HCT116 (cell line): ENCODE measurements around the gene FGF13. TPM values are rescaled to one million over a fixed set of nuclear protein-coding genes. Genes with fewer than 3 reads are reported as not detected.

Source experiments
- ATAC-seq: fragments of 200-7000 bp; cut with Tn5 transposase; 2 replicates; pipeline ENCODE4 v1.9.1; 2020; ENCODE audit warnings: mild to moderate bottlenecking, moderate library complexity
- BruUV-seq: library from RNA; stranded (reverse); fragments of 400-500 nt; replicated peaks from 2 replicates; lab custom pipeline; 2021; lab: Mats Ljungman, UMichigan
- CTCF ChIA-PET: fragments of 300-600 bp; sonication (Branson Sonifier 250); formaldehyde crosslinking; loops from one replicate; lab custom pipeline; 2021; ENCODE audit warnings: antibody characterized with exemption; lab: Charles Lee
- POLR2A ChIA-PET: fragments of 300-600, 350-600 bp; sonication (Branson Sonifier 250); formaldehyde crosslinking; loops from one replicate; lab custom pipeline; 2021; ENCODE audit warnings: antibody characterized with exemption; lab: Charles Lee
- RAD21 ChIA-PET, 2 experiments: fragments of 300-600 bp; sonication (Branson Sonifier 250); formaldehyde crosslinking; loops; one replicate each; lab custom pipeline; 2023; ENCODE audit warnings: low total read pairs in 2 of 2; ENCODE audit not compliant: uncharacterized antibody in 2 of 2, unreplicated experiment in 2 of 2, low non-redundant PET in 1 of 2; lab: Charles Lee
- DNase-seq: peaks from one replicate; pipeline ENCODE4 v3.0.0-alpha.2; 2010; ENCODE audit warnings: low read depth, low spot score
- H2AFZ ChIP-seq: fragments of 200-600 bp; shearing (Covaris generic), sonication (generic); 2 replicates; pipeline ENCODE4 v1.6.1; 2017; ENCODE audit warnings: low read depth, mixed run types, mixed read lengths, antibody characterized with exemption, low read length; ENCODE audit not compliant: poor library complexity, severe bottlenecking
- H3K27ac ChIP-seq: 2 replicates; pipeline ENCODE4 v1.5.1; 2012; ENCODE audit warnings: low read depth, low read length
- H3K27me3 ChIP-seq: fragments of 200-600 bp; sonication (generic); 2 replicates; pipeline ENCODE4 v1.6.1; 2016; ENCODE audit warnings: mixed run types, low read length, mixed read lengths; ENCODE audit not compliant: insufficient read depth
- H3K36me3 ChIP-seq, 2 experiments: fragments of 200-500 bp in 1 of 2; fragments of 200-600 bp in 1 of 2; sonication (Bioruptor generic) in 1 of 2; sonication (generic) in 1 of 2; 2 replicates each; pipeline versions ENCODE4 v1.5.1 to v1.6.1; 2014 to 2016; ENCODE audit warnings: low read length in 2 of 2, inconsistent platforms in 1 of 2, mixed read lengths in 1 of 2, mixed run types in 1 of 2; ENCODE audit not compliant: insufficient read depth in 2 of 2, control insufficient read depth in 1 of 2
- H3K4me1 ChIP-seq, 2 experiments: fragments of 200-600 bp in 1 of 2; sonication (generic) in 1 of 2; 2 replicates each; pipeline versions ENCODE4 v1.5.1 to v1.6.1; 2012 to 2017; ENCODE audit warnings: low read length in 2 of 2, inconsistent platforms in 1 of 2, mild to moderate bottlenecking in 1 of 2, mixed read lengths in 1 of 2, mixed run types in 1 of 2, moderate library complexity in 1 of 2; ENCODE audit not compliant: insufficient read depth in 2 of 2, control insufficient read depth in 1 of 2
- H3K4me2 ChIP-seq: fragments of 200-600 bp; sonication (generic); 2 replicates; pipeline ENCODE4 v1.6.1; 2017; ENCODE audit warnings: mixed run types, low read length, mixed read lengths
- H3K4me3 ChIP-seq, 2 experiments: fragments of 200-600 bp in 1 of 2; sonication (generic) in 1 of 2; replicated peaks in 1 of 2; 2 replicates each; pipeline ENCODE4 v1.5.1; 2011 to 2016; ENCODE audit warnings: low read length in 2 of 2, control low read depth in 1 of 2, low read depth in 1 of 2, mild to moderate bottlenecking in 1 of 2, mixed read lengths in 1 of 2, mixed run types in 1 of 2
- H3K79me2 ChIP-seq: fragments of 200-600 bp; sonication (generic); 2 replicates; pipeline ENCODE4 v1.6.1; 2017; ENCODE audit warnings: mild to moderate bottlenecking, mixed run types, low read length, moderate library complexity, mixed read lengths; ENCODE audit not compliant: insufficient read depth
- H3K9ac ChIP-seq: fragments of 200-600 bp; sonication (generic); 2 replicates; pipeline ENCODE4 v1.6.1; 2016; ENCODE audit warnings: low read length, mixed read lengths
- H3K9me2 ChIP-seq: fragments of 200-600 bp; sonication (generic), shearing (Covaris generic); 2 replicates; pipeline ENCODE4 v1.6.1; 2017; ENCODE audit warnings: mixed run types, mild to moderate bottlenecking, moderate library complexity; ENCODE audit not compliant: insufficient read depth
- H3K9me3 ChIP-seq, 2 experiments: fragments of 200-500 bp in 1 of 2; fragments of 200-600 bp in 1 of 2; sonication (Bioruptor generic) in 1 of 2; sonication (generic) in 1 of 2; 2 replicates each; pipeline ENCODE4 v1.6.1; 2014 to 2017; ENCODE audit warnings: low read length in 2 of 2, mixed read lengths in 2 of 2, inconsistent platforms in 1 of 2, low read depth in 1 of 2, mild to moderate bottlenecking in 1 of 2, mixed run types in 1 of 2, moderate library complexity in 1 of 2; ENCODE audit not compliant: control insufficient read depth in 1 of 2, insufficient read depth in 1 of 2
- H4K20me1 ChIP-seq: fragments of 200-600 bp; sonication (generic), shearing (Covaris generic); 2 replicates; pipeline ENCODE4 v1.6.1; 2017; ENCODE audit warnings: mixed run types, mild to moderate bottlenecking, moderate library complexity; ENCODE audit not compliant: insufficient read depth
- CBX3 ChIP-seq: IDR thresholded peaks from 2 replicates; pipeline ENCODE4 v1.6.1; 2012; ENCODE audit warnings: low read depth
- CEBPB ChIP-seq: IDR thresholded peaks from 2 replicates; pipeline ENCODE4 v1.6.1; 2012; ENCODE audit warnings: low read depth
- ELF1 ChIP-seq: IDR thresholded peaks from 2 replicates; pipeline ENCODE4 v1.6.1; 2012; ENCODE audit warnings: low read depth, borderline replicate concordance
- EZH2 ChIP-seq: fragments of 200-600 bp; sonication (generic); IDR thresholded peaks from 2 replicates; pipeline ENCODE4 v1.6.1; 2017; ENCODE audit warnings: antibody characterized with exemption, mixed run types
- FOSL1 ChIP-seq: IDR thresholded peaks from 2 replicates; pipeline ENCODE4 v1.6.1; 2012; ENCODE audit warnings: low read depth
- POLR2AphosphoS5 ChIP-seq: IDR thresholded peaks from 2 replicates; pipeline ENCODE4 v1.6.1; 2011; ENCODE audit warnings: mild to moderate bottlenecking, low read depth, low read length, moderate library complexity
- SIN3A ChIP-seq: IDR thresholded peaks from 2 replicates; pipeline ENCODE4 v1.6.1; 2012; ENCODE audit warnings: low read depth
- SRF ChIP-seq: IDR thresholded peaks from 2 replicates; pipeline ENCODE4 v1.6.1; 2012; ENCODE audit warnings: low read depth
- TCF7L2 ChIP-seq: IDR thresholded peaks from 2 replicates; pipeline ENCODE4 v1.7.0; 2011; ENCODE audit warnings: borderline replicate concordance, inconsistent platforms; ENCODE audit not compliant: insufficient read depth, insufficient read length; ENCODE audit errors: extremely low read depth
- YY1 ChIP-seq: IDR thresholded peaks from 2 replicates; pipeline ENCODE4 v1.6.1; 2011; ENCODE audit warnings: low read length, low read depth, moderate library complexity, mild to moderate bottlenecking; ENCODE audit not compliant: insufficient replicate concordance; ENCODE audit errors: extremely low read depth
- ZNF274 ChIP-seq: fragments of 200-500 bp; sonication (Bioruptor generic); IDR thresholded peaks from 2 replicates; pipeline ENCODE4 v1.6.1; 2014; ENCODE audit warnings: mild to moderate bottlenecking, low read depth, low read length, inconsistent platforms
- intact Hi-C: fragments of 100-400 bp; cut with micrococcal nuclease; formaldehyde crosslinking; loops from 2 replicates; pipeline ENCODE4 v1.10.0; 2022
- total RNA-seq: library from RNA; stranded (reverse); gene quantifications from one replicate; pipeline ENCODE4 v1.2.1, GENCODE V29; 2021; ENCODE audit not compliant: unreplicated experiment
- TF ChIP-seq, protein P1 (sequence below): IDR thresholded peaks from 2 replicates; pipeline ENCODE4 v1.6.1; 2012
- TF ChIP-seq, protein P2 (sequence below): IDR thresholded peaks from 2 replicates; pipeline ENCODE4 v1.6.1; 2011; ENCODE audit warnings: mild to moderate bottlenecking, low read length, moderate library complexity; ENCODE audit not compliant: insufficient replicate concordance; ENCODE audit errors: extremely low read depth

FGF13 gene
- total RNA-seq, 1 experiment from 2014 or later, result 0.02 TPM

DNA sequence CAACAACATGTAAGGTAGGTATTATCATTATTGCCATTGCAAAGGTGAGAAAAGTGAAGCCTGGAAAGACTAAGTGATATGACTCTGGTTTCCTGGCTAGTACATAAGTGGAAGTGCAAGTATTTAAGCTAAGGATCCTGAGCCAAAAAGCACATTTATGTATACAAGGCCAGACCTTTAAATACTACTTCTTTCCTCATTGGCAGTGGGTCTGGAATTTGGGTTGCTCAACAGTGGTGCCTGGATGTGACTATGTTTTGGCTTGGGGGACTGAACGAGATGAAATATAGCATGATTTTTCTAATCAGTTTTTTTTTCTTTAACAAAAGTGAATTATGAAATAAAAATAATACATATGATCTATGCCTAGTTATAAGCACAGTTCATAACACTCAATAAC, 7.4 kb upstream of the FGF13 start:
- DNase-seq (no peak), ATAC-seq (no peak)
- Histone ChIP-seq H3K4me1 (no peaks in the 10 kb centered on the region), H3K27ac (no peak overlapping the region), H3K27me3 (no peaks in the 10 kb centered on the region), H3K9me2 (no peaks in the 10 kb centered on the region), H2AFZ (no peak overlapping the region), H3K79me2 (no peaks in the 10 kb centered on the region), H3K9ac (no peak overlapping the region), H3K9me3 (peaks cover 0 to 3% of the 10 kb centered on the region in 2 experiments; a peak in 1 of 4 replicates), H3K36me3 (no peaks in the 10 kb centered on the region), H3K4me2 (no peak overlapping the region), H3K4me3 (no peak overlapping the region), H4K20me1 (no peaks in the 10 kb centered on the region)
- ChIA-PET CTCF (no interaction called here), RAD21 (no interaction called here), POLR2A (no interaction called here)
- BruUV-seq, result no TSS peak
- TF ChIP-seq, protein P1, sequence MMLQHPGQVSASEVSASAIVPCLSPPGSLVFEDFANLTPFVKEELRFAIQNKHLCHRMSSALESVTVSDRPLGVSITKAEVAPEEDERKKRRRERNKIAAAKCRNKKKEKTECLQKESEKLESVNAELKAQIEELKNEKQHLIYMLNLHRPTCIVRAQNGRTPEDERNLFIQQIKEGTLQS, result no peak
- TF ChIP-seq EZH2 (no peak), CEBPB (no peak)
- intact Hi-C loops, result no loop called here

DNA sequence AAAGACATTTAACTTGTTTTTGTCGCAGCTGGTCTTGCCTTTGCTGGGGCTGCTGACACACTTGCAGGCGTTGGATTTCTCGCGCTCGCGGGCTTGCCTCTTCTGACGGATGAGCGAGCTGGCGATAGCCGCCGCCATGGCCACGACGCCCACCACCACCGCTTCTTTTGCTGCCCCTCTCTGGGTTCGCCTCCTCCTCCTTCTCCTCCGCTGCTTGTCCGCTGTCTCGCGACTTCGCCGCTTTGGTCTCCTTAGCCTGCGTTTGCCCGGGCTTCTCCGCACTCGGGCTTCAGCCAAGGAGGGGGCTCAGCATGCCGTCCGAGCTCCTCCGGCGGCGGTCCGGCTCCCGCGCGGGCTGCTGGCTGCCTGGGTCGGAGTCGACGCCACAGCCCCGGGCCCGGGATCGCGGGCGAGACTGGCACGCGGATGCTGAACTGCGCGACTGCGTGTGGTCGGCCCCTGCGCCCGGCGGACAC, 613 bp downstream of the FGF13 start:
- ATAC-seq (no peak), DNase-seq (no peak)
- TF ChIP-seq, protein P1, result no peak
- no peak for TF ChIP-seq ELF1
- no peak for TF ChIP-seq CBX3
- no peak for TF ChIP-seq ZNF274
- TF ChIP-seq, protein P2, sequence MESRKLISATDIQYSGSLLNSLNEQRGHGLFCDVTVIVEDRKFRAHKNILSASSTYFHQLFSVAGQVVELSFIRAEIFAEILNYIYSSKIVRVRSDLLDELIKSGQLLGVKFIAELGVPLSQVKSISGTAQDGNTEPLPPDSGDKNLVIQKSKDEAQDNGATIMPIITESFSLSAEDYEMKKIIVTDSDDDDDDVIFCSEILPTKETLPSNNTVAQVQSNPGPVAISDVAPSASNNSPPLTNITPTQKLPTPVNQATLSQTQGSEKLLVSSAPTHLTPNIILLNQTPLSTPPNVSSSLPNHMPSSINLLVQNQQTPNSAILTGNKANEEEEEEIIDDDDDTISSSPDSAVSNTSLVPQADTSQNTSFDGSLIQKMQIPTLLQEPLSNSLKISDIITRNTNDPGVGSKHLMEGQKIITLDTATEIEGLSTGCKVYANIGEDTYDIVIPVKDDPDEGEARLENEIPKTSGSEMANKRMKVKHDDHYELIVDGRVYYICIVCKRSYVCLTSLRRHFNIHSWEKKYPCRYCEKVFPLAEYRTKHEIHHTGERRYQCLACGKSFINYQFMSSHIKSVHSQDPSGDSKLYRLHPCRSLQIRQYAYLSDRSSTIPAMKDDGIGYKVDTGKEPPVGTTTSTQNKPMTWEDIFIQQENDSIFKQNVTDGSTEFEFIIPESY, result no peak
- no peak for TF ChIP-seq YY1
- TF ChIP-seq FOSL1, result no peak
- TF ChIP-seq SIN3A, result no peak
- no peak for TF ChIP-seq SRF
- TF ChIP-seq TCF7L2, result no peak
- no peak for TF ChIP-seq POLR2AphosphoS5
- no peak for TF ChIP-seq EZH2
- no peak overlapping the region for H3K4me2 ChIP-seq
- intact Hi-C loops, result no loop called here
- H4K20me1 ChIP-seq, result no peaks in the 10 kb centered on the region
- no peaks in the 10 kb centered on the region for H3K4me1 ChIP-seq
- no peaks in the 10 kb centered on the region for H3K36me3 ChIP-seq
- no TSS peak for BruUV-seq
- CTCF ChIA-PET, result no interaction called here
- no peak overlapping the region for H2AFZ ChIP-seq
- no peaks in the 10 kb centered on the region for H3K9me2 ChIP-seq
- H3K27ac ChIP-seq, result no peak overlapping the region
- no peaks in the 10 kb centered on the region for H3K9me3 ChIP-seq
- POLR2A ChIA-PET, result no interaction called here
- no peaks in the 10 kb centered on the region for H3K27me3 ChIP-seq
- no peaks in the 10 kb centered on the region for H3K79me2 ChIP-seq
- RAD21 ChIA-PET, result no interaction called here
- H3K9ac ChIP-seq, result no peak overlapping the region
- no peak overlapping the region for H3K4me3 ChIP-seq
